Measurements from ENCODE around the gene CA12.
A peak's percentile ranks its signal among the peaks of the same experiment; 100 is the strongest.

Gene CA12

GRCh38 chr15:63299943-63300575 lies 81.6 kb downstream of the CA12 start:
- DNase-seq = no peak

DNA sequence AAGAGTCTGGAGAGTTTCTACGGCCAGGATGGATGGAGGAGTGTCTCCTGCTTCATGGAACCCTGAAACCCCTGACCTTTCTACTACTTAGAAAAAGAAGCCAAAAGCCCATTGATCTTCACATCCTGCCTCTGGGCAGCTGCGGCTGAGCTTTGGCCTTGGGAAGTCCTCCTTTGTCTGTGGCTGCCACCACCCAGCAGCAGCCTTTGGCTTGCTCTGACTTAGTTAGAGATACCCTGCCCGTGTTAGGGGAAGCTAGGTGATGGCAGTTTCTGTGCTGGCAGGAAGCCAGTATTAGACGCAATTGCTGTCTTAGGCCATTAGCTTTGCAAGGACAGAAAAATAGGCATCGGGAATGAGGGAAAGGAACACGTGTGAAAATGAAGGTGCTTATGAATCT lies 85.5 kb downstream of the CA12 start:
- peak; percentile 7 for DNase-seq

DNA sequence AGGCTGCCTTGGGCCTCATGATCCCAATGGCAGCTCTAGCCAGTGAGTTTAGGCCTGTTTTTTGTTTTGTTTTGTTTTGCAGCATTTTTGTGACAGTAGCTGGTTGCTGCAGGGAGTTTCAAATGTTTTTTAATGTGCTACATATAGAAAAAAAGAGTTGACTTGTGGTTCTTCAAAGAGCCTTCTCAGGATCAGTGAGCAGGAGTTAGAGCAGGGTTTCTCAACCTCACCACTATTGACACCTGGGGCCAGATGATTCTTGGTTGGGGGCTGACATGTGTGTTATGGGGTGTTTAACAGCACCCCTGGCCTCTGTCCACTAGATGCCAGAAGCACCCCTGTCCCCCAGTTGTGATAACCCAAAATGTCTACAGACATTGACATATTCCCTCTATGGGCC lies 86.3 kb downstream of the CA12 start:
- no peak for DNase-seq

DNA sequence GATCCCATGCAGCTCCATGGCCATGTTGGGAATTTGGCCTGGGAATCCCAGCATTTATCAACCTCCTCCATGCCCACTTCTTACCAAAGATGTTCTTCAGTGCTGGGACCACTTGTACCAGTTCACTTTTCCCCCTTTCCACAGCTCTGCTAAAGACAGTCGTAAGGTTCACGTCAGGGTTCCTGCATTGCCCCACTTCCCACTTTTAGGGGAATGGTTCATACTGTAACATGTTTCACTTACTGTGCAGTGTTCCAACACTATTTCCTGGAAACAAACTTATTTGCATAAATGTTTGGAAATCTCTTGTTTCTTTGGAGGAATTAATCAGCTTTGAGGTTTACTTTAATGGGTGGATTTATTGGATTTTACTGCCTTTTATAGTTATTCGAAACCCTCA lies 87.3 kb downstream of the CA12 start:
- DNase-seq = no peak

GRCh38 chr15:63292771-63293170 lies 88.9 kb downstream of the CA12 start:
- DNase-seq = no peak

- DNase-seq = no peak
Measured at GRCh38 chr15:63292241-63292640, 89.4 kb downstream of the CA12 start.

DNA sequence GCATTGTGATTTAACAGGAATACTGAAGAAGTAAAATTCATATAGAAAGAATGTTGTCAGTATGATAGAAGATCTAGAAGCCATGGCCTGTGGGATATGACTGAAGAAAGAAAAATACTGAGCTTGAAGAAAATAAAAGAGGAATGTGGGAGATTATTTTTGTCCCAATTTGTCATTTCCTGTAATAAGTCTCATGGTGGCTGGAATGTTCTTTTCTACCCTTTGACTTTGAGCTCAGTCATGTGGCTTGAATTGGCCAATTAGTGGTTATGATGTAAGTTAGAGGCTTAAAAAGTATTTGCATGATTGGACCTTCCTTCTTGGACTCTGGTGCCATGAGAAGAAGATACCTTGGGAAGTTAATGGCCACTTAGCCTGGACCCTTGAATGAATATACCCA lies 90.1 kb downstream of the CA12 start:
- no peak for DNase-seq

- DNase-seq = peak; percentile 27
Measured at GRCh38 chr15:63288778-63289378, 92.8 kb downstream of the CA12 start.

DNA sequence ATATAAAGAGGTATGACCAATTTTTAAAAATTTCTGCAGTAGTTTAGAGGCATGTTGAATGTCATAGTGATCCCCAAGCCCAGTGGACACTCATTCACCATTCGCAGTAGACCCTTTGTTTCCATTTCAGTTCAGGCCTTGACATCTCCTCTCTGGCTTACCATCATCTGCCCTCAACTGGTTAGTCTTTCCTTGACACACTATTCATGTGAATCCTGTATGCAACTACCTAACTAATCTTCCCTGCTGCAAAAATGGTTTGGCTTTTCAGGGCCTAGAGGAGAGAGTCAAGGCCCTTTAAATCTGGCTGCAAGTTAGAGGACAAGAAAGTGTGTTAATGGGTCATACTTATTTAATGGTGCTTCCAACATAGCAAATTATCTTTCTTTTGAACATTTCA lies 93.3 kb downstream of the CA12 start:
- no peak for DNase-seq

- DNase-seq = no peak
Measured at GRCh38 chr15:63287109-63287508, 94.5 kb downstream of the CA12 start.

- DNase-seq = no peak
Measured at GRCh38 chr15:63284335-63284734, 97.3 kb downstream of the CA12 start.

DNA sequence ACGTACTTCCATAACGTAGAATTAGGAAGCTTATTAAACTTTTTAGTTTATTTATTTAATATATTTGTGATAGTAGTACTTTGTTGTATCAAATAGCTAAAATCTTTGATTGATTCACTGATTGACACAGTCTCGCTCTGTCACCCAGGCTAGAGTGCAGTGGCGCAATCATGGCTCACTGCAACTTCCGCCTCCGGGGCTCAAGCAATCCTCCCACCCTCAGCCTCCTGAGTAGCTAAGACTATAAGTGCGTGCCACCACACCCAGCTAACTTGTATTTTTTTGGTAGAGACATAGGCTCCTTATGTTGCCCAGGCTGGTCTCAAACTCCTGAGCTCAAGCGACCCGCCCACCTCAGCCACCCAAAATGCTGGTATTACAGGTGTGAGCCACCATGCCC lies 98.5 kb downstream of the CA12 start:
- DNase-seq = no peak

DNA sequence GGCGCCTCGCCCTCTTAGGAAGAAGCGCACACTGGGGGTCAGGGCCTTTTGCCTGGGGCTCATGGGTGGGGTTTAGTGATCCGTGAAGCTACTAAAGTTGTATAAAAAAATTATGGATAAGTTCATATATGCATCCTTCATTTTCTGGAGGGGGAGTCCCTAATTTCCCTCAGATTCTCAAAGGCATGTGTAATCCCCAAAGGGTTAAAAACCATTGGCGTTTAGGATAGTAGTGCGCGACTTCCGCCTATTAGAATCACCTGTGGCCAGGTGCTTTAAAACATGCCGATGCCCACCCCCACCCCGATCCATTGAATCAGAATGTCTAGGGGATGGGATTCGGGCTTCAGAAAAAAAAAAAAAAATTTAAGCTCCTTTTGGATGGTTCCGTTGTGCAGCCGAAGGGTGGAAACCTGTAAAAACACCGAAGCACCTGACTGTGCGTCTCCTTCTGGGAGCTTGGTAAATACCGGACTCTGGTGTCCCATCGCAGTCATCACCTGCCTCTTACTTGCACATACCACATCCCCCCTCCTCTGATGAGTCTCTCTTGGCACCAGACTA lies 103.7 kb downstream of the CA12 start:
- DNase-seq = no peak

DNA sequence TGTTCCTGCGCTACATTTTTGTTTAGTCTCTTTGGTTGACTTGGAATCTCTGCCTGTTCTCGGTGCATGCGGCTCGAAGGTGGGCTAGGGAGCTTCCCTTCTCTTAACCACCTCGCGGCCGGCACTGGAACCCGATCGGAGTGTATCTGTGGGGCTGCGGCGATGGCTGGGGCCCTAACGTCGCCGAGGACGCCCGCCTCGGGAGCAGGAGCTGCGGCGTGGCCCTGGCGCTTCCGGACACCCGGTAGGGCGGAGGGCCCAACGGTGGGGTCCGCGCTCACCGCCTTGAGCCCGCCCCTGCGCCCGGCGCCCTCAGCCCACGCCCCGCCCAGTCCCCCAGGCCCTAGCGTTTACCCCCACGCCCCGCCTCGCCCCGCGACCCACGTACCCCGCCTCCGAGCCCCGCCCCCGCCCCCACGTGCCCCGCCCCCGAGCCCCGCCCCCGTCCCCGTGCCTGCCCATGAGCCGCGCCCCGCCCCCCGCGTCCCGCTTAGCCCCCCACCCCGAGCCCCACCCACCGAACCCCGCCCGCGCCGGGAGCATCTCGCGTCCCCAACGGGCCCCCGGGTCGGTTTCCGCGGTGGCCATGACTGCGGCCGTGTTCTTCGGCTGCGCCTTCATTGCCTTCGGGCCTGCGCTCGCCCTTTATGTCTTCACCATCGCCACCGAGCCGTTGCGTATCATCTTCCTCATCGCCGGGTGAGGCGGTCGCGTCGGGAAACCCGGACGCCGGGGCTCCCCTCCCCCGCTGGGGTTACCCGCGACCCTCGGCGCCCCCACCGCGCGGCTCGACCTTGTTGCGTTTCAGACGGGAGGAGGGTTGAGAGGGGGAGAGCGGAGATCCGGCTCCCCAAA lies 104.4 kb downstream of the CA12 start, which contains the start of gene APH1B:
Gene APH1B, plus strand, starts transcription at position 568 of the 855 bp plus-strand sequence. Its CDS starts 19 bp downstream, at position 587.
- DNase-seq = peak; percentile 27

- DNase-seq = no peak
Measured at GRCh38 chr15:63276342-63277037, 105.2 kb downstream of the CA12 start.

- no peak for DNase-seq
Measured at GRCh38 chr15:63274427-63274826, 107.2 kb downstream of the CA12 start.
